Measurements from ENCODE around the gene NELL1.
"Not testable (repeated sequence)": the region's sequence is repeated elsewhere in the genome, so short reads cannot be mapped to it uniquely, and the experiment has no call there.

- not testable (repeated sequence) for TF ChIP-seq CTCF (IDR thresholded peaks at IDR 0.05; ENCODE audit: insufficient read depth, low read depth, low read length); EZH2 (IDR thresholded peaks at IDR 0.05; ENCODE audit: insufficient read depth, low read length)
These were observed 472.2 kb downstream of the NELL1 start for GRCh38 chr11:21141557-21141956.

Data from astrocyte (in vitro differentiated cells and primary cell).